HL-60 (cell line): Measurements from ENCODE around the gene BRMS1L.

Experiments
- DNase-seq, 2 experiments: peaks; one replicate each; pipeline ENCODE4 v3.0.0-alpha.2; 2010 to 2020; ENCODE audit warnings: low read depth in 1 of 2, low spot score in 1 of 2
- H3K27ac ChIP-seq: fragments of 250-450 bp; sonication (Bioruptor Pico); replicated peaks from 2 replicates; pipeline ENCODE4 v1.5.1; 2020; ENCODE audit warnings: mild to moderate bottlenecking, moderate library complexity
- H3K27me3 ChIP-seq: fragments of 250-450 bp; sonication (Bioruptor Pico); 2 replicates; pipeline ENCODE4 v1.5.1; 2021; ENCODE audit warnings: mild to moderate bottlenecking, moderate library complexity; ENCODE audit not compliant: insufficient read depth, poor library complexity, severe bottlenecking
- H3K4me3 ChIP-seq: replicated peaks from 2 replicates; pipeline ENCODE4 v1.5.1; 2011; ENCODE audit warnings: mild to moderate bottlenecking, control low read depth, low read length; ENCODE audit not compliant: insufficient read depth
- GABPA ChIP-seq: IDR thresholded peaks from 2 replicates; pipeline ENCODE4 v1.6.1; 2012; ENCODE audit warnings: low read depth
- POLR2AphosphoS5 ChIP-seq: IDR thresholded peaks from 2 replicates; pipeline ENCODE4 v1.6.1; 2012; ENCODE audit warnings: low read depth
- SPI1 ChIP-seq: IDR thresholded peaks from 2 replicates; pipeline ENCODE4 v1.6.1; 2012; ENCODE audit warnings: low read depth, mild to moderate bottlenecking, borderline replicate concordance
- TF ChIP-seq, protein P1 (sequence below): IDR thresholded peaks from one replicate; pipeline ENCODE4 v1.5.1; 2011; ENCODE audit warnings: low read length, control low read depth, inconsistent platforms; ENCODE audit not compliant: insufficient read depth
- TF ChIP-seq, protein P2 (sequence below): IDR thresholded peaks from 2 replicates; pipeline ENCODE4 v1.6.1; 2012; ENCODE audit warnings: low read depth; ENCODE audit not compliant: insufficient replicate concordance

BRMS1L gene

DNA sequence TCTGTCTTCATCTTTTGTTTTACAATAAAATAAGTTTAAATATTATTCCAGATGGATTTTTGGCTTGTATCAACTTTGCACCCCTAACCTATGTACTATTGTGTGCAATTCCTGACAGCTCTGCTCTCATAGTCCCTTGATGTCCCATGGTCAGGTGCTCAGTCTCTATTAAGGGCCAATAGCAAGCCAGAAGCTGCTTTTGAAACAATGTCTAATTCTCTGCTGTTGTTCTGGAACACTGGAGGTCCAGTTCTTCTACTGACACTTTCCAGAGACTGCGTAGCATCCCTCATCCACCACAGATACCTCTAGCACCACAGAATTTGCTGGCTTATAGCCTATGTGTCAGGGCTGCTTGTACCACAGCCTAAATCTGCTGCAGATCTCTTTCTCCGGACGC is 74.6 kb downstream of the BRMS1L start:
- H3K4me3 ChIP-seq, result no peak overlapping the region
- DNase-seq, result no peak
- H3K27me3 ChIP-seq, result no peaks in the 10 kb centered on the region
- no peak overlapping the region for H3K27ac ChIP-seq
- TF ChIP-seq, protein P1, sequence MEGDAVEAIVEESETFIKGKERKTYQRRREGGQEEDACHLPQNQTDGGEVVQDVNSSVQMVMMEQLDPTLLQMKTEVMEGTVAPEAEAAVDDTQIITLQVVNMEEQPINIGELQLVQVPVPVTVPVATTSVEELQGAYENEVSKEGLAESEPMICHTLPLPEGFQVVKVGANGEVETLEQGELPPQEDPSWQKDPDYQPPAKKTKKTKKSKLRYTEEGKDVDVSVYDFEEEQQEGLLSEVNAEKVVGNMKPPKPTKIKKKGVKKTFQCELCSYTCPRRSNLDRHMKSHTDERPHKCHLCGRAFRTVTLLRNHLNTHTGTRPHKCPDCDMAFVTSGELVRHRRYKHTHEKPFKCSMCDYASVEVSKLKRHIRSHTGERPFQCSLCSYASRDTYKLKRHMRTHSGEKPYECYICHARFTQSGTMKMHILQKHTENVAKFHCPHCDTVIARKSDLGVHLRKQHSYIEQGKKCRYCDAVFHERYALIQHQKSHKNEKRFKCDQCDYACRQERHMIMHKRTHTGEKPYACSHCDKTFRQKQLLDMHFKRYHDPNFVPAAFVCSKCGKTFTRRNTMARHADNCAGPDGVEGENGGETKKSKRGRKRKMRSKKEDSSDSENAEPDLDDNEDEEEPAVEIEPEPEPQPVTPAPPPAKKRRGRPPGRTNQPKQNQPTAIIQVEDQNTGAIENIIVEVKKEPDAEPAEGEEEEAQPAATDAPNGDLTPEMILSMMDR, result no peak
- no peak for TF ChIP-seq GABPA
- TF ChIP-seq POLR2AphosphoS5, result no peak
- TF ChIP-seq SPI1, result no peak
- TF ChIP-seq, protein P2, sequence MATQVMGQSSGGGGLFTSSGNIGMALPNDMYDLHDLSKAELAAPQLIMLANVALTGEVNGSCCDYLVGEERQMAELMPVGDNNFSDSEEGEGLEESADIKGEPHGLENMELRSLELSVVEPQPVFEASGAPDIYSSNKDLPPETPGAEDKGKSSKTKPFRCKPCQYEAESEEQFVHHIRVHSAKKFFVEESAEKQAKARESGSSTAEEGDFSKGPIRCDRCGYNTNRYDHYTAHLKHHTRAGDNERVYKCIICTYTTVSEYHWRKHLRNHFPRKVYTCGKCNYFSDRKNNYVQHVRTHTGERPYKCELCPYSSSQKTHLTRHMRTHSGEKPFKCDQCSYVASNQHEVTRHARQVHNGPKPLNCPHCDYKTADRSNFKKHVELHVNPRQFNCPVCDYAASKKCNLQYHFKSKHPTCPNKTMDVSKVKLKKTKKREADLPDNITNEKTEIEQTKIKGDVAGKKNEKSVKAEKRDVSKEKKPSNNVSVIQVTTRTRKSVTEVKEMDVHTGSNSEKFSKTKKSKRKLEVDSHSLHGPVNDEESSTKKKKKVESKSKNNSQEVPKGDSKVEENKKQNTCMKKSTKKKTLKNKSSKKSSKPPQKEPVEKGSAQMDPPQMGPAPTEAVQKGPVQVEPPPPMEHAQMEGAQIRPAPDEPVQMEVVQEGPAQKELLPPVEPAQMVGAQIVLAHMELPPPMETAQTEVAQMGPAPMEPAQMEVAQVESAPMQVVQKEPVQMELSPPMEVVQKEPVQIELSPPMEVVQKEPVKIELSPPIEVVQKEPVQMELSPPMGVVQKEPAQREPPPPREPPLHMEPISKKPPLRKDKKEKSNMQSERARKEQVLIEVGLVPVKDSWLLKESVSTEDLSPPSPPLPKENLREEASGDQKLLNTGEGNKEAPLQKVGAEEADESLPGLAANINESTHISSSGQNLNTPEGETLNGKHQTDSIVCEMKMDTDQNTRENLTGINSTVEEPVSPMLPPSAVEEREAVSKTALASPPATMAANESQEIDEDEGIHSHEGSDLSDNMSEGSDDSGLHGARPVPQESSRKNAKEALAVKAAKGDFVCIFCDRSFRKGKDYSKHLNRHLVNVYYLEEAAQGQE, result no peak

DNA sequence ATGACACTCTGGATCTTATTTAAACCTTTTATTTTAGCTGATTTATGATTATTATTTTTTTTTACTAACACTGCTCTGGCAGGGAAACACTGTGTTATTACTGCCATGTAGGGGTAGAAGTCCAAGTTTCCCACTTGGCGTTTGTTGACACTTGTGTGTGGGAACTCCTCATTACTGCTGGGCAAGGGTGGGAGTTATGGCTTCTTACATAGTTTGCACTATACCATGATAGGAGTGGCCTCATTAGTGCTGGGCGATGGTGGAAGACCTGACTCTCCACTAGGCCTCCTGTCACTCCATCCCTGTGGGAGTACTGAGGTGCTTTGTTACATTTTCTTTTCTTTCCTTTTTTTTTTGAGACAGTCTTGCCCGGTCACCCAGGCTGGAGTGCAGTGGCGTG is 83.5 kb downstream of the BRMS1L start:
- Histone ChIP-seq H3K27me3 (no peaks in the 10 kb centered on the region), H3K4me3 (no peak overlapping the region), H3K27ac (no peak overlapping the region)
- no peak for DNase-seq
- TF ChIP-seq POLR2AphosphoS5 (no peak), GABPA (no peak), SPI1 (no peak)
- TF ChIP-seq, protein P2, result no peak
- TF ChIP-seq, protein P1, result no peak

DNA sequence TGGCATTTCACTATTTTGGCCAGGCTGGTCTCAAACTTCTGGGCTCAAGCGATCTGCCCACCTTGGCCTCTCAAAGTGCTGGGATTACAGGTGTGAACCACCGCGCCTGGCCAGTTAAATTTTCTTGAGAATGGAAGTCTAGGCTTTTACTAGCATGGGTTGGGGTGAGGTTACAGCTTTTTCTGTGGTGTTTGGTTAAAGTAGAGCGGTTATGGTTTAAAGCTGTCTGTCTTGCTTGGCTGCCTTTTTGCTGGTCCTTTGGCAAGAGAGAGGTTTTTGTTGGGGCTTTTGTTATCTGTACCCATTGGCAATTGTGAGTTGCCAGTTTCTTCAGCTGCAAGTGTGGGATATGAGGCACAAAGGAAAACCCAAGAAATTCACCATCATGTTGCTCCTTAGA is 84.1 kb downstream of the BRMS1L start:
- Histone ChIP-seq H3K27ac (no peak overlapping the region), H3K4me3 (no peak overlapping the region), H3K27me3 (no peaks in the 10 kb centered on the region)
- DNase-seq, result no peak
- TF ChIP-seq, protein P1, result no peak
- TF ChIP-seq GABPA, result no peak
- no peak for TF ChIP-seq SPI1
- TF ChIP-seq, protein P2, result no peak
- TF ChIP-seq POLR2AphosphoS5, result no peak
